ENCODE data around the gene HMGB1. TPM values are rescaled to one million over a fixed set of nuclear protein-coding genes. Genes with fewer than 3 reads are reported as not detected.

Gene HMGB1
- total and polyA plus RNA-seq, 4 donors, result 83.9 to 276 (median 195) TPM

DNA sequence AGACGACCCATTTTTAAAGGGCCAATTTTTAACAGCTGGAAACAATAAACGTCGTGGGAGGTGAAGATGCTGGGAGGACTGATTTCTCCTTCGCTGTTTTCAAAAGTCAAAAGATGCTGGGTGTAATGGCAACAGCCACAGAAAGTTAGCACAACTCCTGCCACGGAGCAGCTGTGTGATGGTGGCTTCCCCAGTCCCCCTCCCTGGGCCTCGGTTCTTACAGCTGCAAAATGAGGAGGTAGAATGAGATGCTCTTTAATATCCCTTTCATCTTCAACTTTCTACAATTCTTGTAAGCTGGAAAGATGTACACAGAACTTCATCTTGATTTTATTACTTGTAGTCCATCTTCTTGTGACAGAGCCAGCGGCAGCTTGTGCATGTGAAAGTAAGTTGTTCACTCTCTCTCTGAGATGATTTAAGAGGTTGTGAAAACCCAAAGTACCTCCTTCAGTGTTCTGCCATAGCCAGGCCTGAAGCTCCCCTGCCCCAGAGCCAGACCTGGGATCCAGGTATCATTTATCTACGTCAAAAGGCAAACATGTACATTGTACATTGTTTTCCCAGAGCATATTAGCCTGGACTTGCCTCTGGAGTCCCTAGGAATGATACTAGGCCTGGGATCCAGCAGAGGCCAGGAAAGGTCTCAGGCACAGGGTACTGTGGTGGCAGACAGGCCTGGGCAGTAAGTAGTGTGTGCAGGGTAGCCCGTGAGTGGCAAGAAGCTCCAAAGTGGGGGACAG, 46.8 kb downstream of the HMGB1 start:
- Histone ChIP-seq H3K4me1 (ENCODE audit: control insufficient read depth in 4 of 4, insufficient read depth in 4 of 4, low read length in 3 of 4) (peaks cover 0 to 13% (median 6%) of the 10 kb centered on the region in 4 donors), H3K9ac (ENCODE audit: low read depth in 1 of 2, low read length in 2 of 2) (no peak overlapping the region), H3K4me3 (ENCODE audit: low read depth in 1 of 3, low read length in 3 of 3) (no peak overlapping the region), H3K9me3 (ENCODE audit: control insufficient read depth in 4 of 4, low read length in 3 of 4) (no peaks in the 10 kb centered on the region), H3K36me3 (ENCODE audit: control insufficient read depth in 4 of 4, insufficient read depth in 3 of 4, low read depth in 1 of 4, low read length in 3 of 4) (no peaks in the 10 kb centered on the region), H3K27ac (ENCODE audit: low read depth in 1 of 2, low read length in 2 of 2) (no peak overlapping the region), H3K27me3 (ENCODE audit: control insufficient read depth in 4 of 4, insufficient read depth in 4 of 4, low read length in 3 of 4) (no peaks in the 10 kb centered on the region)
- no peak for DNase-seq (ENCODE audit: low spot score)
- no peak for TF ChIP-seq HNF4G (IDR thresholded peaks at IDR 0.05)
- TF ChIP-seq EGR1 (IDR thresholded peaks at IDR 0.05; ENCODE audit: low read depth in 2 of 2), result no peak
- TF ChIP-seq HNF4A (conservative IDR thresholded peaks at IDR 0.05), result no peak
- no peak for TF ChIP-seq SP1 (IDR thresholded peaks at IDR 0.05)
- TF ChIP-seq YY1 (IDR thresholded peaks at IDR 0.05), result no peak
- TF ChIP-seq CTCF (IDR thresholded peaks at IDR 0.05; ENCODE audit: low read depth, low read length, missing input control), result no peak
- no peak for TF ChIP-seq FOXA1 (IDR thresholded peaks at IDR 0.05)
- TF ChIP-seq, protein P1, sequence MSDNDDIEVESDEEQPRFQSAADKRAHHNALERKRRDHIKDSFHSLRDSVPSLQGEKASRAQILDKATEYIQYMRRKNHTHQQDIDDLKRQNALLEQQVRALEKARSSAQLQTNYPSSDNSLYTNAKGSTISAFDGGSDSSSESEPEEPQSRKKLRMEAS (IDR thresholded peaks at IDR 0.05), result no peak
- TF ChIP-seq FOXA2 (IDR thresholded peaks at IDR 0.05), result no peak
- no peak for TF ChIP-seq RAD21 (IDR thresholded peaks at IDR 0.05)
- TF ChIP-seq TAF1 (conservative IDR thresholded peaks at IDR 0.05), result no peak
- TF ChIP-seq NR2F2 (IDR thresholded peaks at IDR 0.05), result no peak
- no peak for TF ChIP-seq GABPA (IDR thresholded peaks at IDR 0.05 in 1 of 2, conservative IDR thresholded peaks at IDR 0.05 in 1 of 2)
- TF ChIP-seq RXRA (IDR thresholded peaks at IDR 0.05), result no peak
- no peak for TF ChIP-seq ZBTB33 (IDR thresholded peaks at IDR 0.05)
- 89% methylated on average over 9 of the region's 9 CpGs for WGBS

GRCh38 chr13:30418075-30418716, 47.5 kb downstream of the HMGB1 start:
- Histone ChIP-seq H3K4me1 (ENCODE audit: control insufficient read depth in 4 of 4, insufficient read depth in 4 of 4, low read length in 3 of 4) (peaks cover 0 to 13% (median 6%) of the 10 kb centered on the region in 4 donors), H3K27ac (ENCODE audit: low read depth in 1 of 2, low read length in 2 of 2) (no peak overlapping the region), H3K4me3 (ENCODE audit: low read depth in 1 of 3, low read length in 3 of 3) (no peak overlapping the region), H3K9me3 (ENCODE audit: control insufficient read depth in 4 of 4, low read length in 3 of 4) (no peaks in the 10 kb centered on the region), H3K27me3 (ENCODE audit: control insufficient read depth in 4 of 4, insufficient read depth in 4 of 4, low read length in 3 of 4) (no peaks in the 10 kb centered on the region), H3K36me3 (ENCODE audit: control insufficient read depth in 4 of 4, insufficient read depth in 3 of 4, low read depth in 1 of 4, low read length in 3 of 4) (no peaks in the 10 kb centered on the region), H3K9ac (ENCODE audit: low read depth in 1 of 2, low read length in 2 of 2) (no peak overlapping the region)
- DNase-seq (ENCODE audit: low spot score), result no peak
- TF ChIP-seq FOXA1 (IDR thresholded peaks at IDR 0.05), result no peak
- TF ChIP-seq, protein P2, sequence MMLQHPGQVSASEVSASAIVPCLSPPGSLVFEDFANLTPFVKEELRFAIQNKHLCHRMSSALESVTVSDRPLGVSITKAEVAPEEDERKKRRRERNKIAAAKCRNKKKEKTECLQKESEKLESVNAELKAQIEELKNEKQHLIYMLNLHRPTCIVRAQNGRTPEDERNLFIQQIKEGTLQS (IDR thresholded peaks at IDR 0.05), result no peak
- WGBS, result 86% methylated on average over 6 of the region's 6 CpGs

Data from liver (tissue), 9 donors.